HepG2 (cell line): Measurements from ENCODE around the gene SLC25A25. TPM values are rescaled to one million over a fixed set of nuclear protein-coding genes. Genes with fewer than 3 reads are reported as not detected.

Experiments
- AHR ChIP-seq: IDR thresholded peaks from 2 replicates; pipeline ENCODE4 v1.6.1; 2018; ENCODE audit warnings: missing genetic modification reagents, missing compliant biosample characterization
- ARNTL ChIP-seq: sonication (generic); formaldehyde crosslinking; IDR thresholded peaks from 2 replicates; pipeline ENCODE4 v1.4.0; 2020; ENCODE audit warnings: mild to moderate bottlenecking, missing genetic modification reagents
- DBP ChIP-seq: sonication (generic); formaldehyde crosslinking; IDR thresholded peaks from 2 replicates; pipeline ENCODE4 v1.4.0; 2020; ENCODE audit warnings: missing genetic modification reagents; ENCODE audit errors: not compliant biosample characterization
- FOXA1 ChIP-seq, 2 experiments: fragments of 450-650 bp in 1 of 2; sonication (generic) in 1 of 2; formaldehyde crosslinking in 1 of 2; IDR thresholded peaks; 2 replicates each; pipeline versions ENCODE4 v1.4.0 to v1.6.1; 2016 to 2020; ENCODE audit warnings: missing genetic modification reagents in 1 of 2
- HHEX ChIP-seq: IDR thresholded peaks from 2 replicates; pipeline ENCODE4 v1.6.1; 2016; ENCODE audit warnings: control low read depth
- HNRNPLL ChIP-seq: fragments of 200-400 bp; formaldehyde crosslinking; IDR thresholded peaks from 2 replicates; pipeline ENCODE4 v1.6.1; 2017; ENCODE audit warnings: mild to moderate bottlenecking, low read depth, low read length; ENCODE audit not compliant: poor library complexity, severe bottlenecking
- ISL2 ChIP-seq: sonication (generic); formaldehyde crosslinking; IDR thresholded peaks from 2 replicates; pipeline ENCODE4 v1.5.0; 2020; ENCODE audit warnings: missing genetic modification reagents
- MAZ ChIP-seq, 2 experiments: sonication (generic) in 1 of 2; formaldehyde crosslinking in 1 of 2; IDR thresholded peaks; 2 replicates each; pipeline versions ENCODE4 v1.5.0 to v1.6.1; 2012 to 2020; ENCODE audit warnings: low read depth in 2 of 2, mild to moderate bottlenecking in 2 of 2, borderline replicate concordance in 1 of 2, improper control_type of control experiment in 1 of 2, low read length in 1 of 2, missing genetic modification reagents in 1 of 2, moderate library complexity in 1 of 2
- NR3C1 ChIP-seq: sonication (generic); formaldehyde crosslinking; IDR thresholded peaks from 2 replicates; pipeline ENCODE4 v1.4.0; 2020; ENCODE audit warnings: missing genetic modification reagents
- SNRNP70 ChIP-seq: fragments of 200-400 bp; formaldehyde crosslinking; IDR thresholded peaks from 2 replicates; pipeline ENCODE4 v1.6.1; 2017; ENCODE audit warnings: mild to moderate bottlenecking, low read depth, low read length, moderate library complexity
- SOX6 ChIP-seq, 2 experiments: fragments of 450-650 bp in 1 of 2; sonication (generic) in 1 of 2; formaldehyde crosslinking in 1 of 2; IDR thresholded peaks; 2 replicates each; pipeline versions ENCODE4 v1.4.0 to v1.6.1; 2017 to 2020; ENCODE audit warnings: antibody characterized with exemption in 1 of 2, mild to moderate bottlenecking in 1 of 2, missing genetic modification reagents in 1 of 2
- ZFP36L2 ChIP-seq: sonication (generic); formaldehyde crosslinking; IDR thresholded peaks from 2 replicates; pipeline ENCODE4 v1.4.0; 2020; ENCODE audit warnings: missing genetic modification reagents
- ZNF256 ChIP-seq: sonication (generic); formaldehyde crosslinking; conservative IDR thresholded peaks from 2 replicates; pipeline ENCODE4 v1.4.0; 2020; ENCODE audit warnings: missing genetic modification reagents
- ZNF350 ChIP-seq: sonication (generic); formaldehyde crosslinking; IDR thresholded peaks from 2 replicates; pipeline ENCODE4 v1.4.0; 2020; ENCODE audit warnings: mild to moderate bottlenecking, low read depth, missing genetic modification reagents, borderline replicate concordance
- ZNF574 ChIP-seq: sonication (generic); formaldehyde crosslinking; IDR thresholded peaks from 2 replicates; pipeline ENCODE4 v1.4.0; 2020; ENCODE audit warnings: missing genetic modification reagents
- ZNF816 ChIP-seq: sonication (generic); formaldehyde crosslinking; IDR thresholded peaks from 2 replicates; pipeline ENCODE4 v1.8.0; 2022; ENCODE audit warnings: missing genetic modification reagents, mild to moderate bottlenecking, borderline replicate concordance
- ZSCAN25 ChIP-seq: sonication (generic); formaldehyde crosslinking; IDR thresholded peaks from 2 replicates; pipeline ENCODE4 v1.8.0; 2022; ENCODE audit warnings: mild to moderate bottlenecking, missing genetic modification reagents
- polyA plus RNA-seq, 8 experiments: library from polyadenylated mRNA; depleted of rRNA in 3 of 8; stranded (reverse) in 7 of 8; unstranded in 1 of 8; fragments of >200 nt; fragmentation: Illumina TruSeq in 4 of 8; extraction: Trizol in 4 of 8; gene quantifications; 2 replicates each; pipeline versions ENCODE4 v1.2.1 to v1.2.3, GENCODE V29; 2011 to 2016; ENCODE audit warnings: low read depth in 4 of 8, missing spikeins in 1 of 8, mixed read lengths in 1 of 8; ENCODE audit not compliant: insufficient read depth in 1 of 8
- total RNA-seq, 5 experiments: library from RNA; depleted of rRNA; stranded (reverse); fragments of >200 nt; fragmentation: Illumina TruSeq; extraction: Trizol; gene quantifications; 2 replicates each; pipeline ENCODE4 v1.2.3, GENCODE V29; 2016; ENCODE audit warnings: low read depth in 1 of 5
- TF ChIP-seq, protein P1 (sequence below): sonication (generic); formaldehyde crosslinking; IDR thresholded peaks from 2 replicates; pipeline ENCODE4 v1.8.0; 2022; ENCODE audit warnings: missing genetic modification reagents, mild to moderate bottlenecking, inconsistent platforms, borderline replicate concordance

SLC25A25 gene
- total and polyA plus RNA-seq, 2 of the 13 experiments (the other 11 are each of a cell fraction or from before 2014, with no cell fraction given), result 10.5 to 24.8 TPM

DNA sequence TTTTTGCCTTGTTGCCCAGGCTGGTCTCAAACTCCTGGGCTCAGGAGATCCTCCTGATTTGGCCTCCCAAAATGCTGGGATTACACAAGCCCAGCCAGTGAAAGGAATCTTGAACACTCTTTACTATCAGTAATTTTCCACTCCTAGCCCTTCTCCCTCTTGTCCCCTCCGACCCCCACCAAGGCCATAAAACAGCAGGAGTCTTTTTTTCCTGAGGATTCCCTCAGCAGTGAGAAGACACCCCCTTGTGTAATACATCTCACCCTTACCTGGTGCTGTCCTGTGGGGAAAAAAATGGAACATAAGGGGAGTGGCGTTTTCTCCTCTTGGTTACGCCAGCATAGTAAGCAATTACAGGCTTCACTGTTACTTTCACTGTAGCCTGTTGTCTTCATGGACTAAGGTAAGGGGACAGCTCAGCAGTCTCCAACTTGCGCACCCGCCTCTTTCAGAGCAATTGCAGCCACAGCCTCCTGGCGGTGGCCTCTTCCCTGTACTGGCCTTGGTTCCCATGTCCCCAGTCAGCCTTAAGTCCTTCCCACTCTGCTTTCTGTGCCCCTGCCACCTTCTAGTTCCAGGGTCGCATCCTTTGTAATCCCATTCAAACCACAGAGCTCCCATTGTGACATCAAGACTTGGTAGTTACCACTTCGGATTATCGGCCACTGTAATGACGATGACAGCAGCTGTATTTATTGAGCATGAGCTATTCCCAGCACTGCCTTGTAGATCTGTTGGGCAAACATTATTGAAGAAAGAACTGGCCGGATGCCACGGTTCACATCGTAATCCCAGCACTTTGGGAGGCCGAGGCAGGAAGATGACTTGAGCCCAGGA lies 10.9 kb upstream of the SLC25A25 start (continued):
- TF ChIP-seq FOXA1 (IDR thresholded peaks at IDR 0.05) (no peak), FOXA1 (CRISPR knock-in tag; IDR thresholded peaks at IDR 0.05) (peak; percentile 52), ZNF816 (no peak), DBP (CRISPR knock-in tag) (no peak), HHEX (CRISPR knock-in tag) (no peak), ZNF350 (CRISPR knock-in tag) (no peak; the same call in 1 of the 2 replicates), SOX6 (IDR thresholded peaks at IDR 0.05) (no peak), SOX6 (CRISPR knock-in tag; IDR thresholded peaks at IDR 0.05) (peak; percentile 47), ZNF574 (CRISPR knock-in tag) (no peak), ZNF256 (CRISPR knock-in tag) (no peak), AHR (CRISPR knock-in tag) (no peak), SNRNP70 (no peak), ARNTL (CRISPR knock-in tag) (no peak), ZSCAN25 (CRISPR knock-in tag) (no peak; the same call in 1 of the 2 replicates), ISL2 (CRISPR knock-in tag) (peak; percentile 46; the same call in 1 of the 2 replicates), MAZ (IDR thresholded peaks at IDR 0.05; ENCODE audit: borderline replicate concordance, low read depth, low read length) (no peak), MAZ (CRISPR knock-in tag; IDR thresholded peaks at IDR 0.05; ENCODE audit: low read depth) (no peak), HNRNPLL (peak; percentile 64), ZFP36L2 (CRISPR knock-in tag) (no peak), NR3C1 (CRISPR knock-in tag) (no peak)
- TF ChIP-seq, protein P1, sequence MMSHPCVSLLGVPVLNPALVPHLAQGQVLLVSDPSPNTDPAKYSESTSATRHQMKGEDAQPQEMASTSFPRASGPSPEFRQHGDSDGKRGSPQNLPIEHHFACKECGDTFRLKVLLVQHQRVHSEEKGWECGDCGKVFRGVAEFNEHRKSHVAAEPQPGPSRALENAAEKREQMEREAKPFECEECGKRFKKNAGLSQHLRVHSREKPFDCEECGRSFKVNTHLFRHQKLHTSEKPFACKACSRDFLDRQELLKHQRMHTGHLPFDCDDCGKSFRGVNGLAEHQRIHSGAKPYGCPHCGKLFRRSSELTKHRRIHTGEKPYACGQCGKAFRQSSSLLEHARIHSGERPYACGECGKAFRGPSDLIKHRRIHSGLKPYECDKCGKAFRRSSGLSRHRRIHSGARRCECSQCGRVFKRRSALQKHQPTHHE (CRISPR knock-in tag), result no peak
